NCI-H2171 treated with DMSO at 0.1 percent for 48 hours (cell line): ENCODE measurements around the gene SSTR1.

ENCODE experiments used
- DNase-seq: peaks from one replicate; lab custom pipeline; 2025; lab: John Stamatoyannopoulos, UW

Gene SSTR1

GRCh38 chr14:38203929-38204718 lies 3.6 kb upstream of the SSTR1 start:
- peak; percentile 37 for DNase-seq

GRCh38 chr14:38204719-38205115 lies 3.0 kb upstream of the SSTR1 start:
- DNase-seq, result no peak

DNA sequence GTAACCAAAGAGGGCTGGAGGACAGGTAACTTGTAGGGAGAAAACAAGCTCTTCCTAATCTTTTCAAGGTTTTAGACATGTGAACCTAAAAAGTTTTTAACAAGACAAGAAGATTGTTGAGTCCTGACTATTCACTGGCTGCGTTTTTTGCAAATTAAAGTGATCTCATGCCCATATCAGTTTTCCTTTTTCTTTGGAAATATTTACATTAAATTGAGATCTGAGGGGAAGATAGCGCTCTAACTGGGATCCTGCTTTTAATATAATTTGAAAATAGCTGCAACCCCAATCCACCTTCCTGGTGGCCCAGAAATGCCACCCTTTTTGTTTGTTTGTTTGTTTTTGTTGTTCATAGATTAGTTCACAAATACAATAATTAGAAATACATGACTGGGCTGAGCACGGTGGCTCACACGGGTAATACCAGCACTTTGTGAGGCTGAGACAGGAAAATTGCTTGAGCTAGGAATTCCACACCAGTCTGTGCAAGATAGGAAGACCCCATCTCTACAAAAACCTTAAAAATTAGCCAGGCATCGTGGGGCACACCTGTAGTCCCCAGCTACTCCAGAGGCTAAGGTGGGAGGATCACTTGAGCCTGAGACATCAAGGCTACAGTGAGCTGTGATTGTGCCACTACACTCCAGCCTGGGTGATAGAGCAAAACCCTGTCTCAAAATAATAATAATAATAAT lies 2.4 kb upstream of the SSTR1 start:
- no peak for DNase-seq

DNA sequence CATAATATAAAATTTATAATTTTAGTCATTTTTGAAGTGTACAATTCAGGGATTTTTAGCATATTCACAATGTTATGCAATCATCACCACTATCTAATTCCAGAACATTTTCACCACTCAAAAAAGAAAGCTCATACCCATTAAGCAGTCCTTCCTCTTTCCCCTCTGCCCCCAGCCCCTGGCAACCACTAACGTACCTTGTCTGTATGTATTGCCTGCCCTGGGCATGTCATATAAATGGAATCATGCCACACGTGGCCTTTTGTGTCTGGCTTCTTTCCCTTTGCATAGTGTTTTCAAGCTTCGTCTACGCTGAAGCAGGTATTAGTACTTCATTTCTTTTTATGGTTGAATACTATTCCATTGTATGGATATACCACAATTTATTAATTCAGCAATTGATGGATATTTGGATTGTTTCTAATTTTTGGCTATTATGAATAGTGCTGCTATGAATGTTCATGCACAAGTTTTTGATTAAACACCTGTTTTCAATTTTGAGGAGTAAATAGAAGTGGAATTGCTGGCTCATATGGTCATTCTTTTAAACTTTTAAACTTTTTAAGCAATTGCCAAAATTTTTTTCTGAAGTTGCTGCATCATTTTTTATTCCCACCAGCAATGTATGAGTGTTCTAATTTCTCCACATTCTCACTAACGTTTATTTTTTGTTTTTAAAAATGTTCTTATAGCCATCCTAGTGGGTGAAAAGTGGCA lies 1.6 kb upstream of the SSTR1 start:
- DNase-seq, result no peak

- no peak for DNase-seq
These were observed 871 bp upstream of the SSTR1 start for GRCh38 chr14:38206689-38207376.

- DNase-seq, result no peak
These were observed 348 bp upstream of the SSTR1 start for GRCh38 chr14:38207377-38207735.

- no peak for DNase-seq
These were observed 1.2 kb downstream of the SSTR1 start for GRCh38 chr14:38208618-38209562.

GRCh38 chr14:38209572-38210557 lies 2.2 kb downstream of the SSTR1 start:
- DNase-seq, result no peak

GRCh38 chr14:38210587-38211216 lies 3.0 kb downstream of the SSTR1 start:
- DNase-seq, result no peak

DNA sequence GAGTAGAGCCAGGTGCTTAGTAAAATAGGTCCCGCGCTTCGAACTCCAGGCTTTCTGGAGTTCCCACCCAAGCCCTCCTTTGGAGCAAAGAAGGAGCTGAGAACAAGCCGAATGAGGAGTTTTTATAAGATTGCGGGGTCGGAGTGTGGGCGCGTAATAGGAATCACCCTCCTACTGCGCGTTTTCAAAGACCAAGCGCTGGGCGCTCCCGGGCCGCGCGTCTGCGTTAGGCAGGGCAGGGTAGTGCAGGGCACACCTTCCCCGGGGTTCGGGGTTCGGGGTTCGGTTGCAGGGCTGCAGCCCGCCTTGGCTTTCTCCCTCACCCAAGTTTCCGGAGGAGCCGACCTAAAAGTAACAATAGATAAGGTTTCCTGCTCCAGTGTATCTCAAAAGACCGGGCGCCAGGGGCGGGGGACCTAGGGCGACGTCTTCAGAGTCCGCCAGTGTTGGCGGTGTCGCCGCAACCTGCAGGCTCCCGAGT lies 3.6 kb downstream of the SSTR1 start:
- DNase-seq, result no peak

DNA sequence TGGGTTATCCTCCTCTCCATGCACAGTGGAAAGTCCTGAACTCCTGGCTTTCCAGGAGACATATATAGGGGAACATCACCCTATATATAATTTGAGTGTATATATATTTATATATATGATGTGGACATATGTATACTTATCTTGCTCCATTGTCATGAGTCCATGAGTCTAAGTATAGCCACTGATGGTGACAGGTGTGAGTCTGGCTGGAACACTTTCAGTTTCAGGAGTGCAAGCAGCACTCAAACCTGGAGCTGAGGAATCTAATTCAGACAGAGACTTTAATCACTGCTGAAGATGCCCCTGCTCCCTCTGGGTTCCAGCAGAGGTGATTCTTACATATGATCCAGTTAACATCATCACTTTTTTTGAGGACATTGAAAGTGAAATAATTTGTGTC lies 4.4 kb downstream of the SSTR1 start:
- no peak for DNase-seq

GRCh38 chr14:38213001-38213400 lies 5.3 kb downstream of the SSTR1 start:
- DNase-seq, result no peak

DNA sequence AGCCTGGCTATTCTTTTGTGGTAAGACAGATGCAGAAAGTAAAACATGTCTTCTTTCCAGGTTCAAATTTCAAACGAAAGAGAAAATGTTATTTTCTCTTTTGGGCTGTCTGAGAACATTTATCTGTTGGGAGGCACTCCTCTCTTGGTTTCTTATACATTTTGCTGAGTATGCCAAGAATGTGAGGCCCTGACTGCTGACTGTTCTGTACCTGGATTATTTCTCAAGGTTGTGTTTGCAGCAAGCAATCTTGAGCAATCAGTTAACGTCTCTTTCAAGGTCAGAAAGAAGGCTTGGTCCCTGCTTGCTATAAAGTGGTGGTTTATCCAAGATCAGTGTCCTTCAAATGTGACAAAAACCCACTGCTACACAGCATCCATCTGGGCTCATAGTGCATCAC lies 9.8 kb downstream of the SSTR1 start:
- no peak for DNase-seq

- no peak for DNase-seq
These were observed 13.4 kb downstream of the SSTR1 start for GRCh38 chr14:38221077-38221476.

DNA sequence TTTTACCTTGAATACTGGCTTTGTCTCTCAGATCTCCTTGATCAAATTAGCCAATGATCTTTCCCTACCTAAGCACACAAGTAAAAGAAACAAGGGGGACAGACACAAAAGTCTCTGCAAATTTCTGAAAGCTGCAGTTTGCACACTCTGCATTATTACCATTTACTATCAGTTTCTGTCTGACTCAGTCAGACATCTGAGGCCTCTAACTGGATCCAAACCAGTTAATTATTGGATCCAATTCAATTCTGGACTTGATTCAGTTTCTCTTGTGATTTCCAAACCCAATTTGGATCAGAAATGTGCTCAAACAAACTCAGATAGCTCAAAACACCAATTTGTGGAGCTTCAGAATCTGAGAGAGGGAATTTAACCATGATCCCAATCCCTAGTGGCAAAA lies 16.6 kb downstream of the SSTR1 start:
- DNase-seq, result no peak

- no peak for DNase-seq
These were observed 18.2 kb downstream of the SSTR1 start for GRCh38 chr14:38225946-38226345.

DNA sequence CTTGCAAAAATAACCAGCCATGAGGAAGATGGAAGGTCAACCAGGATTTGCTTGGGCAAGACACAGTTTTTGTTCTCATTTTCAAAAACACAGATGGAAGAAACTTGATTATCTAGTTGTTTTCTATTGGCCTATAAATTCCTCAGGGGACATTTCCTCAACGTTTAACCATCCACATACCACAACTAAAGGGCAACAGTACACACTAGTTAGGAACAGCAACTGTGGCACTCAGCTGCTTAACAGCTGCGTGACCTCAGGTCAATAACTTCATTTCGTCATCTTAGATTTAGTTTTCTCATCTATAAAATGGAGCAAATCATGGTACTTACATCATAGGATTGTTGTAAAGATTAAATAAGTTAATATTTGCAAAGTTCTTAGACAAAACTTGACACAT lies 18.7 kb downstream of the SSTR1 start:
- no peak for DNase-seq

DNA sequence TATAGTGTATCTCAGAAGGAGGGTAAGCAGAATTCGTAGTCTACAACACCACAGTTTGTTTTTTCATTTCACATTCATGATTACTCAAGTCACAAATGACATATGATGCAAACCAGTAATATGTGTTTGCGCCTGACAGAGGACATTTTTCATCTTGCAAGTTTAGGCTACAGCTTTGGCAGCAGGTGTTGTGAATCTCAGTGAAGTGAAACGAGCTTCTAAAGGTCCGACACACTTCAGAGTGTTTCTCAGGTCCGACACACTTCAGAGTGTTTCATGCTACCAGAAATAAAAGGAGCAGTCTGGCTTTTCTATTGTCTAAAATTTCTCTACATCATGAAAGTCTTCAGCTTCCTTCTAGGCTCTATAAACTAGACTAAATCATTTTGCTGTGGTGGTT lies 25.5 kb downstream of the SSTR1 start:
- no peak for DNase-seq

DNA sequence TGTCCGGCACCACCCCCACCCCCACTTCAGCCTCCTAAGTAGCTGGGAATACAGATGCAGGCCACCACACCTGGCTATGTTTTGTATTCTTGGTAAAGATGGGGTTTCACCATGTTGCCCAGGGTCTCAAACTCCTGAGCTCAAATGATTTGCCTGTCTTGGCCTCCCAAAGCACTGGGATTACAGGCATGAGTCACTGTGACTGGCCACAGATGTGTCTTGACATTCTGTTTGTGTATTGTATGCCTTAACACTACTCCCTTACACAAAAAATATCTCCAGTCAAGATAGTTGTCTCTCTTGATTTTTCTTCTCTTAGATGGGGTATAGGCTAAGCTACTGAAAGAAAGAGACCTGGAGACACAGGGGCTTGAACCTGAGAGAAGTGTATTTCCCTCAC lies 30.6 kb downstream of the SSTR1 start:
- no peak for DNase-seq

DNA sequence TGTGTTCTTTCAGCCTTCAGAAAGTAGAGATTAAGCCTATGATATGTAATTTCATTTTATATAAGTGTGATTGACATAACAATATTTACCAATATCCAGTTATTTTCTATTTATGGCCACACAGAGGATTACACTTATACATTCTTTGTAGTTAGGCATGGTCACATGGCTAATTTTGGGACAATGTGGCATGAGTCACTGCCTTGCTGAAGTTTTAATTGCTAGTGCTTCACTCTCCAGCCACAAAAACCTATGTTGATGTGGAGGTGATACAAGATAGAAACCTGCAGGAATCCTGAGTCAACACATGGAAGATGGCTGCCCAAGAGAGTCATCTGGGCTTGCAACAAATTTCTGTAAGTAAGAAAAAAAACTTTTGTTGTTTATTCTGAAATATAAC lies 31.2 kb downstream of the SSTR1 start:
- DNase-seq, result no peak
